ENCODE measurements around the gene ITGA7.

ITGA7 gene

DNA sequence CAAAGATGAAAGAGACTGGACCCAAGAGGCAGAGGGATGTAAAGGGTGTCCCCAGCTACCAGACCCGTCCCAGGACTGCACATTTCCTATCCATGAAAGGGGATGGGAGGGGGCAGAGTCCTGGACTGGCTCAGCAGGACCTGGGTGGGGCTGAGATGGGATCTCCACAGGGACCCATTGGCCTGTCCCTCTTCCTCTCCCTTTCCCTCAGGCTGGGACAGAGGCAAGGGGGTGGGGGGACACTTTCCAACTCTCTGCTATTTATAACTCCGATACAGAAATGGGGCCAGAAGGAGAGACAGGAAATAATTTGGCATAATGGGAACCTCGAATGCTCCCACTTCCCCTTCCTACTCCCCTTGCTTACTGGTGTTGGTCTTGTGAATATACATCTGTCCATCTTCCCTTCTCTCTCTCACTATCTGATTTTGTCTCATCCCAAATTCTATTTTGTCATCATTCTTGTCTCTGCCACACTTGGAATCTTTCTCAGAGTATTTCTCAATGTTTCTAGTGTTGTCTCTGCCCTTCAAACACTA, 1.1 kb upstream of the ITGA7 start:
- ChIA-PET CTCF (no interaction called here), POLR2A (ENCODE audit: low non-redundant PET) (no interaction called here)
- no peak overlapping the region for H3K27ac ChIP-seq
- TF ChIP-seq, protein P1, sequence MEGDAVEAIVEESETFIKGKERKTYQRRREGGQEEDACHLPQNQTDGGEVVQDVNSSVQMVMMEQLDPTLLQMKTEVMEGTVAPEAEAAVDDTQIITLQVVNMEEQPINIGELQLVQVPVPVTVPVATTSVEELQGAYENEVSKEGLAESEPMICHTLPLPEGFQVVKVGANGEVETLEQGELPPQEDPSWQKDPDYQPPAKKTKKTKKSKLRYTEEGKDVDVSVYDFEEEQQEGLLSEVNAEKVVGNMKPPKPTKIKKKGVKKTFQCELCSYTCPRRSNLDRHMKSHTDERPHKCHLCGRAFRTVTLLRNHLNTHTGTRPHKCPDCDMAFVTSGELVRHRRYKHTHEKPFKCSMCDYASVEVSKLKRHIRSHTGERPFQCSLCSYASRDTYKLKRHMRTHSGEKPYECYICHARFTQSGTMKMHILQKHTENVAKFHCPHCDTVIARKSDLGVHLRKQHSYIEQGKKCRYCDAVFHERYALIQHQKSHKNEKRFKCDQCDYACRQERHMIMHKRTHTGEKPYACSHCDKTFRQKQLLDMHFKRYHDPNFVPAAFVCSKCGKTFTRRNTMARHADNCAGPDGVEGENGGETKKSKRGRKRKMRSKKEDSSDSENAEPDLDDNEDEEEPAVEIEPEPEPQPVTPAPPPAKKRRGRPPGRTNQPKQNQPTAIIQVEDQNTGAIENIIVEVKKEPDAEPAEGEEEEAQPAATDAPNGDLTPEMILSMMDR (conservative IDR thresholded peaks at IDR 0.05; ENCODE audit: low read depth), result no peak
- no peak for DNase-seq (ENCODE audit: low spot score)

DNA sequence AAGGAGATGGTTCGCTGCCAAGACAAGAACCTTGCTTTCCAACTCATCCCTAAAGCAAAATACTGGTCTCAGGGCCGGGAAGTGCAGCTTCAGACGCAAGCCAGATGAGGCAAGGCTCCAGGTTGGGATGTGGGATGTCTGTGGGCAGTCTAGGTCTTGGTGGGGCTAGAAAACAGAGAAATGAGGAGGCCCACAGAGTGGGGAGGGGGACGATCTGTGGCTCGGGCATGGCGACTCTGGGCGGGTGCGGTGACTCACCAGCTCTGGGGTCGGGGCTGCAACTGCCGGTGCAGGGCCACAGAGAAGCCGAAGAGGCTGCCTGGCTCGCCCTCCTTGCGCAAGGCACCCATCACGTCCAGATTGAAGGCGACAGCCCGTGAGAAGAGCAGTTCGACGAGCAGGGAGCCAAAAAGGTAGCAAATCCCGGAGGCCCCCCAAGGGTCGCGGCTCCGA, 459 bp downstream of the ITGA7 start:
- DNase-seq (ENCODE audit: low spot score), result no peak
- ChIA-PET CTCF (interaction anchor here (2.0 kb wide), 1 partner anchor 9 kb away, joined by 6 read pairs; the partner anchor contains the start of gene BLOC1S1), POLR2A (ENCODE audit: low non-redundant PET) (no interaction called here)
- TF ChIP-seq, protein P1 (conservative IDR thresholded peaks at IDR 0.05; ENCODE audit: low read depth), result no peak
- no peak overlapping the region for H3K27ac ChIP-seq

DNA sequence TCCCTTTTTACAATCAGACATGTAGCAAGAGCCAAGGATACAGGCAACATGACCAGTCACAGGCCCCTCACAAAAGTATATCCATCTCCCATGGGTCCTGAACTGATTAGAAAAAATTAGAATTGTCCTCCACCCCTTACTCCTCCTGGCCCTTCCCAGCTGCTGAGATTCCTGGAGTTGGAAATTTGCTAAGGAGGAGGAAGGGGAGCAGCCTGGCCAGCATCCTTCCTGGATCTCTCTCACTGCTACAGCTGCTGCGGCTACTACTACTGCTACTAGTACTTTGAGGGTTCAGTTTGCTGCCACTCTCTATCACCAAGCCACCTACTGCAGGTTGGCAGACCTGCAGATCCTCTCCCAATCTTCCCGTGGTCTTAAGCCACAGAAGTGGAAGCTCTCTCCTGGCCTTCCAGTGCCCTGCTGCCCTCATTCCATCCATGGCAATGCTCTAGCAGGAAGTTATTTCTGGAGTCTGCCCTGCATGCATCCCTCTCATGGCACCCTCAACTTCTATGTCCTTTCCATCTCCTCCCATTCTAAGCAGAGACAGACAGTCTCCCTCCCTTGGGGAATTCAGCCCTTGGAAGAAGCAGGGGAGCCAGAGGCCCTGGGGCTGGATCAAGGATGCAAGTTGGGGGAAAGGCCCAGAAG, 1.0 kb downstream of the ITGA7 start:
- POLR2A ChIA-PET (ENCODE audit: low non-redundant PET), result no interaction called here
- H3K27ac ChIP-seq, result no peak overlapping the region
- no peak for DNase-seq (ENCODE audit: low spot score)
- TF ChIP-seq, protein P1 (conservative IDR thresholded peaks at IDR 0.05; ENCODE audit: low read depth), result no peak
- CTCF ChIA-PET, result interaction anchor here (2.0 kb wide), 1 partner anchor 9 kb away, joined by 6 read pairs; the partner anchor contains the start of gene BLOC1S1

DNA sequence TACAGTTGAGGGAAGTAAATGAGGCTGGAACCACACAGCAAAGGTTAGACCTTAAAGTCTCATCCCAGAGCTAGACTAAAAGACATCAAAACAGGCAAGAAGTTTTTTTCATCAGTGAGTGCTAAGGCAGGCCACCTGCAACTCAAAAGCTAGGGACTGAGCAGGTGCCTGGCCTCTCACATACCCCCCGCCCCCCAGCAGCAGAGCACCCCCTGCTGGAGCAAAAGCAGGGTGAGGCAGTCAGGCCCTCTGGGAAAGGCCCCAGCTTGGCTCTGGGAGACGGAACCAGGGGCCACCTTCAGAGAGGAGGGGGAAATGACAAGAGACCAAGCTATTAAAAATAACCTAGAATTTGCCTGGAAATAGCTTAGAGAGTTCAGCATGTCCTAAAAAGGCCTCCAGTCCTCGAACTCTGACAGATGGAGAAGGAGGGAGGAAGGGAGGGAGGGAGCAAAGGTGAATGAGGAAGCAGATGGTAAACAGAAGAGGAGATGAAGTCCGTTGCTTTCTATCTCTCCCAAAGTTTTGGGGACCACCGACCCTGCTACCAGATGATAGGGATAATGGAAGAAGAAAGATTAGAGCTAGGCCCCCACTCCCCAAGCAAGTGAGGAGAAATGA, 1.8 kb downstream of the ITGA7 start:
- DNase-seq (ENCODE audit: low spot score), result no peak
- TF ChIP-seq, protein P1 (conservative IDR thresholded peaks at IDR 0.05; ENCODE audit: low read depth), result no peak
- POLR2A ChIA-PET (ENCODE audit: low non-redundant PET), result no interaction called here
- CTCF ChIA-PET, result interaction anchor here (0.6 to 2.0 kb wide), 6 partner anchors 10 to 1266 kb away, joined by 3 to 6 read pairs (median 6); partner anchors contain the start of gene BLOC1S1
- H3K27ac ChIP-seq, result no peak overlapping the region

DNA sequence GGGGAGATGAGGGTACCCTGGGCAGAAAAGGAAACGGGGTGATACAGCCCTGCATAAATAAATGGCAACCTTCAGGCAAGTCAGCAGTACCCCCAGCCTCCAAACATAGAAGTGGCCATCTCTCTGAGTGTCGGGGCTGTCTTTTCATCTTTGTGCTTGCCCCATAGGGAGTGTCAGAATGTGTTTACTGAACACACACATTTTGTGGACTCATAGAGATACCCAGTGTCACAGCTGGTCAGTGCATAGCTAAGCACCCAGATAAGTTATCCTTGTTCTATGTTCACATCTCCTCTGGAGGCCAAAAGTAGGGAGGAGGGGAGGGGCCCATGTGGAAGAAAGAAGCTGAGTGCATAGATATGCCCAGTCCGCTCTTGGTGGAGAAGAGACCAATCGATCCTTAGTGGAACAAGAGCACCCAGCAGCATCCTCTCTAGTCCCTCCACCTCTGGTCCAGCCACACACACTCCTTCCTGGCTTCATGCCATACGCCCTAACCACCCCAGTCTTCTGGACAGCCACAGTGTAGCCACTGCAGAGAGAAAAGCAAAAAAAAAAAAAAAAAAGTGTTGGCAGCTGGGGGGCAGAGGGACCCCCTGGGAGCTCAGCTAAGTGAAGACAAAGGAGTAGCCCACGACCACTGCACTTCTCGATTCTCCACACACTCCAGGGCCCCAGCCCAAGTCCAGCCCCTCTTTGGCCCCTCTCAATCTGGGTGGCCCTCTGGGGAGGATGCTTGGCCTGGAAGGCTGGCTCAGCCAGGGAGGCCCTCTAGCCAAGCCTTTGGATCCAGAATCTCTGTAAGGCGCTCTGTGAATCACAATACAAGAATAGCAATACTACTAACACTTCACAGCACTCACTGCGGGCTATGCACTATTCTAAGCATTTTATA, 2.6 kb downstream of the ITGA7 start:
- POLR2A ChIA-PET (ENCODE audit: low non-redundant PET), result no interaction called here
- no peak overlapping the region for H3K27ac ChIP-seq
- CTCF ChIA-PET, result interaction anchor here (0.6 to 0.7 kb wide), 3 partner anchors 59 to 86 kb away, joined by 3 to 6 read pairs (median 3); no protein-coding TSS in a partner anchor
- no peak for DNase-seq (ENCODE audit: low spot score)
- TF ChIP-seq, protein P1 (conservative IDR thresholded peaks at IDR 0.05; ENCODE audit: low read depth), result no peak

All from RWPE1 (cell line).